AG09319 (cell line): ENCODE data around the gene SLC13A2.

Source experiments
- DNase-seq: peaks from one replicate; pipeline ENCODE4 v3.0.0-alpha.2; 2010; ENCODE audit warnings: low read depth; ENCODE audit errors: extremely low read depth
- TF ChIP-seq, protein P1 (sequence below): IDR thresholded peaks from 2 replicates; pipeline ENCODE4 v1.5.1; 2011; ENCODE audit warnings: low read depth, mild to moderate bottlenecking, inconsistent platforms, low read length, moderate library complexity

SLC13A2 gene

DNA sequence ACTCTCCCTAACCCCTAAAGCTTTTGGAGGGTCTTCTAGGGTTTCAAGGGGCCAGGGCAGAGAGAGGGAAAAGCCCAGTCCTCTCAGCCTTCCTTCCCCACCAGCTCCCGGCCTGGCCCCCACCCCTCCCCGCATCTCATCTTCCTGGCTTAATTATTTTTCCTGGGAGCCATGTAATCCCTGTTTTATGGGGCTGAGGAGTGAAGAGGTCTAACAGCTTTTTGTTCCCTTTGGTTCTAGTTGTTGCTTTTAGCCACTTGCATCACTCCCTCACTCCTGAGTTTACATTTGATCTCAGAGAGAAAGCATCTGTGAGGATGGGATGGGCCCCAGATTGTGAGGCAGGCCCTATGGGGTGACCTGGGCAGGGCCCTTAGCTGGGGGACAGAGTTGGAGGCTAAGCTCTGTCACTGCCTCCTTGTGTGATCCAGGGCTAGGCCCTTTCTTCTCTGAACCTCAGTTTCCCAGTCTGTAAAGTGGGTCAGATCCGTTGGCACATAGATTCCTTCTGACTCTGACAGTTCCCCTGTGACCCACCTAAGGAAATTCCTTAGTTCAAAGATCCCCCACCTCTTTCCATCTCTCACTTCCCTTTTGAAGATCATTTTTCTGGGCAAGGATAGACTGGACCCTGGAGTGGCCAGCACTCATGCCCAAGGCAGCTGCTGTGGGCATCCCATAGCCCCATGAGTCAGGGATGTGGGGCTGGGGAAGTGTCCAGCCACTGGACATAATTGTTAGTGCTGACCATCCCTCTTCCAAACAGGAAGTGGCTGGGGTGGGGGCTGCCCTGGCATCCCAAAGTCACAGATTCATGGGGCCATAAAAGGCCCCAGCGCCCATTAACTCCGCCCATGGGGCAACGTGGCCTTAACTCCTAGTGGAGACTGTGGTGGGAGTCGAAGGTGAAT, 58.9 kb downstream of the SLC13A2 start:
- TF ChIP-seq, protein P1, sequence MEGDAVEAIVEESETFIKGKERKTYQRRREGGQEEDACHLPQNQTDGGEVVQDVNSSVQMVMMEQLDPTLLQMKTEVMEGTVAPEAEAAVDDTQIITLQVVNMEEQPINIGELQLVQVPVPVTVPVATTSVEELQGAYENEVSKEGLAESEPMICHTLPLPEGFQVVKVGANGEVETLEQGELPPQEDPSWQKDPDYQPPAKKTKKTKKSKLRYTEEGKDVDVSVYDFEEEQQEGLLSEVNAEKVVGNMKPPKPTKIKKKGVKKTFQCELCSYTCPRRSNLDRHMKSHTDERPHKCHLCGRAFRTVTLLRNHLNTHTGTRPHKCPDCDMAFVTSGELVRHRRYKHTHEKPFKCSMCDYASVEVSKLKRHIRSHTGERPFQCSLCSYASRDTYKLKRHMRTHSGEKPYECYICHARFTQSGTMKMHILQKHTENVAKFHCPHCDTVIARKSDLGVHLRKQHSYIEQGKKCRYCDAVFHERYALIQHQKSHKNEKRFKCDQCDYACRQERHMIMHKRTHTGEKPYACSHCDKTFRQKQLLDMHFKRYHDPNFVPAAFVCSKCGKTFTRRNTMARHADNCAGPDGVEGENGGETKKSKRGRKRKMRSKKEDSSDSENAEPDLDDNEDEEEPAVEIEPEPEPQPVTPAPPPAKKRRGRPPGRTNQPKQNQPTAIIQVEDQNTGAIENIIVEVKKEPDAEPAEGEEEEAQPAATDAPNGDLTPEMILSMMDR = no peak

DNA sequence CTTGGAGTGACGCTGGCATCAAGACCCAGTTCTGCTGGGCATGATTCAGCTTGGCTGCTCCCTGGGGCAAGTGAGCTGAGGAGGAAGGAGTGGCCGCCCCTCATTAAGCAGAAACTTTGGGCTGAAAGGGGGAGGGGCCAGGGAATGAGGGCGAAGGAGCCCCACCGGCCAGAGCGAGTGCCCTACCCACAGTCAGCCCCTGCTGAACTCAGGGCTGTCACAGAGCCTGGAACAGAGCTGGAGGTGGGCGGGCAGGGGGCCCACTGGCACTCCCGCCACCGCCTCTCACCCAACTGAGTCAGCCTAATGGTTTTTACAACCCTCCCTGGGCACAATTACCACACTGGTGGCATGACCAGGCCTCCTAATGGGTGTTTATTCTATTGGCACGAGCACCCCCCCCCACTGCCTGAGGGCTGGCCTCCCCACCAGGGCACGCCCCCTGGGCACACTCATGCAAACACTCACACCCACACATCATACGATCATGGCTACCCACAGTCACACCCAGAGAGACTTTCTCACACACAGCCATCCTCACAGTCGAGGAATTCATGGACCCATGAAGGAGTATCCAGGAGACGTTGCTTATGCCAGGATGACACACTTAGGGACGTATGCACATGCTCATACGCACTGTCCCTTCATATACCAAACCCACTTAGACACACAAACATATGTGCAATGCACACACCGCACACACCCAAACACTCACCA, 59.8 kb downstream of the SLC13A2 start:
- TF ChIP-seq, protein P1 = no peak
- DNase-seq = no peak

More for the DNA sequence above, 58.9 kb downstream of the SLC13A2 start:
- DNase-seq = no peak

DNA sequence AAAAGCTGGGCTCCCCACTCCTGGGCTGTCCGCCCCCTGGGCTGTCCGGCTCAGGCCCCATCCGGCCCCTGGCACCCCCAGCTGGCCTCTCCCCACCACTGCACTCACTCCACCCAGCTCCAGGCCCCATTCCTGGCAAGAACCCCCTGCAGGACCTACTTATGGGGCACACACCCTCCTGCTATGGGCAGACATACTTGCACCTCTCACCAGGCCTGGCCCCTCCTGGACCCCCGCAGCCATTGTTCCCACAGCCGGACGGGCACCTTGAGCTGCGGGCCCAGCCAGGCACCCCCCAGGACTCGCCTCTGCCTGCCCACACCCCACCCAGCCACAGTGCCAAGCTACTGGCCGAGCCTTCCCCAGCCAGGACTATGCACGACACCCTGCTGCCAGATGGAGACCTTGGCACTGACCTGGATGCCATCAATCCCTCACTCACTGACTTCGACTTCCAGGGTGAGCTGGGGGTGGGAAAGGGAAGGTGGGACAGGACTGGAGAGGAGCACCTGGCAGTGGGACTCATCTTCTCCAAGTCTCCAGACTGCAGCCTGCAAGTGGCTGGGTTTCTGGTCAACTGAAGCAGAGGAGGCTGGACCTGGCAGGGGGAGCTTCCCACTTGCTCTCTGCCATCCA, 61.4 kb downstream of the SLC13A2 start:
- TF ChIP-seq, protein P1 = no peak

DNA sequence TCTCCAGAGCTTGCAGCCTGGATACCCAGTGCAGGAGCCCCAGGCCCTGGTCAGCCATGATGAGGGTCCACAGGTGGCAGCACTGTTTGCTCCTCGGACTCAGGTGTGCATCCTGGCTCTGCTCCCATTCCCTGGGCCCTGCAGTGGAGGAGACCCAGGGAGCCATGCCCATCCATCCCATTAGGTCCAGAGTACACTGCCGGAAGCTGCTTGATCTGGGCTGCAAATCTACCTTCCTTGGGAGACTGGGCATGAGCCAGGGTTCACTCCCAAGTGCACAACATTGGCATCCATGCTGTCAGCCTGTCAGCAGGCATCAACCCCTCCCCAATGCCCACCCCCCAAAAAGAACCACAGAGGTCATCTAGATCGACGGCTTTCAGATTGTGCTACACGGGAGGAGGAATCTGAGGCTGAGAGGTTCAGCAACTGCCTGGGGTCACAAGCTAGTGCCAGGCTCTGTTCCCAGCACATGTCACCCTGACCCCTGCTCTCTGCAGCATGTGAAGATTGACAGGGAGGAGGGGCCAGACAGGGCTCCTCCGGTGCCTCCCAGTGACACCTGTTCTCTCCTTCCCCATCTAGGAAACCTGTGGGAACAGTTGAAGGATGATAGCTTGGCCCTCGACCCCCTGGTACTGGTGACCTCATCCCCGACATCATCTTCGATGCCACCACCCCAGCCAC, 63.2 kb downstream of the SLC13A2 start:
- no peak for DNase-seq
- TF ChIP-seq, protein P1 = no peak

More for the DNA sequence above, 61.4 kb downstream of the SLC13A2 start:
- no peak for DNase-seq

DNA sequence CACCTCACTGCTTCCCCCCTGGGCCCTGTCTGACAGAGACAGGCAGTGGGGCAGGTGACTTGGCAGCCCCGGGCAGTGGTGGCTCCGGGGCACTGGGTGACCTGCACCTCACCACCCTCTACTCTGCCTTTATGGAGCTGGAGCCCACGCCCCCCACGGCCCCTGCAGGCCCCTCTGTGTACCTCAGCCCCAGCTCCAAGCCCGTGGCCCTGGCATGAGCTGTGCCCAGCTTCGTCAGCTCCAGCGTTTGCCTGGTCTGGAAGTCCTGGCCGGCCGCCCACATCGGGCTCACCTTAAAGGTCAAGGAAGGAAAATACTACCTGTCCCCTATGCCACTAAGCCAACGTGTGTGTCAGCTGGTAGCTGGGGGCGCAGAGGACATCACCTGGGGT, 63.8 kb downstream of the SLC13A2 start:
- DNase-seq = no peak
- TF ChIP-seq, protein P1 = no peak

DNA sequence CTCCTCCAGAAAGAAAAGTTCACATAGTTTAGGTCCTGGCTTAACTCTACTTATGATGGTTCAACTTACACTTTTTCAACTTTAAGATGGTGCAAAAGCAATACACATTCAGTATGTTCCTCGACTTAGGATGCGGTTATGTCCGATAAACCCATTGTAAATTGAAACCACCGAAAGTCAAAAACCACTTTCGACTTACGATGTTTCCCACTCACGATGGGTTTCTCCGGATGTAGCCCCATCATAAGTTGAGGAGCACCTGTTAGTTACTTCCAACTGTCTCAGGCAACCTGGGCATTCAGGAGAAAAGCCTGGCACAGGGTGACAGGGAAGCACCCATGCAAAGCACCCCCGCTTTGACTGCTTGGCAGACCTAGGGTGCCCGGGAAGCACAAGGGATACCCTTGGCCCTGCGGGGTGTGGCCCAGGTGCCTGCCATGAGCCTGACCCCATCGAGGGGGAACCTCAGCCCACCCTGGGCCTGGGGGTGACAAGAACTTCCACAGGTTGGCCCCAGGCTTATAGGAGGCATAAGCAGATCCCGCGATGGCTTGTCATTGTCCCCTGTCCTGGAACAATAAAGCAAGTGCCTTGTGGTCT, 65.0 kb downstream of the SLC13A2 start:
- DNase-seq = no peak
- TF ChIP-seq, protein P1 = no peak
